ENCODE results near the gene PRKCA.

DNA sequence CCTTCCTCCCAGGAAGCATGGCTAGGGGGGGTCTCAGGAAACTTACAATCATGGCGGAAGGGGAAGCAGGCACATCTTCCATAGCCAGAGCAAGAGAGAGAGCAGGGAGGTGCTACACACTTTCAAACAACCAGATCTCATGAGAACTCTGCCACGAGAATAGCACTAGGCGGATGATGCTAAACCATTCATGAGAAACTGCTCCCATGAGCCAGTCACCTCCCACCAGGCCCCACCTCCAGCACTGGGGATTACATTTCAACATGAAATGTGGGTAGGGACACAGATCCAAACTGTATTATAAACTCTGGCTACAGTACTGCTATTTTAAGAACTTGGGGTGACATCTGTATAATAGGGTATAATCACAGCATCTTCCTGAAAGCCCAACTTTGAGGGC is 449.4 kb downstream of the PRKCA start:
- TF ChIP-seq, protein P1, sequence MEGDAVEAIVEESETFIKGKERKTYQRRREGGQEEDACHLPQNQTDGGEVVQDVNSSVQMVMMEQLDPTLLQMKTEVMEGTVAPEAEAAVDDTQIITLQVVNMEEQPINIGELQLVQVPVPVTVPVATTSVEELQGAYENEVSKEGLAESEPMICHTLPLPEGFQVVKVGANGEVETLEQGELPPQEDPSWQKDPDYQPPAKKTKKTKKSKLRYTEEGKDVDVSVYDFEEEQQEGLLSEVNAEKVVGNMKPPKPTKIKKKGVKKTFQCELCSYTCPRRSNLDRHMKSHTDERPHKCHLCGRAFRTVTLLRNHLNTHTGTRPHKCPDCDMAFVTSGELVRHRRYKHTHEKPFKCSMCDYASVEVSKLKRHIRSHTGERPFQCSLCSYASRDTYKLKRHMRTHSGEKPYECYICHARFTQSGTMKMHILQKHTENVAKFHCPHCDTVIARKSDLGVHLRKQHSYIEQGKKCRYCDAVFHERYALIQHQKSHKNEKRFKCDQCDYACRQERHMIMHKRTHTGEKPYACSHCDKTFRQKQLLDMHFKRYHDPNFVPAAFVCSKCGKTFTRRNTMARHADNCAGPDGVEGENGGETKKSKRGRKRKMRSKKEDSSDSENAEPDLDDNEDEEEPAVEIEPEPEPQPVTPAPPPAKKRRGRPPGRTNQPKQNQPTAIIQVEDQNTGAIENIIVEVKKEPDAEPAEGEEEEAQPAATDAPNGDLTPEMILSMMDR (IDR thresholded peaks at IDR 0.05): no peak
- no peak for TF ChIP-seq POLR2A (IDR thresholded peaks at IDR 0.05)

Measured in uterus (tissue), 2 donors.